KOPT-K1 (cell line): Measurements from ENCODE around the gene AZU1.

Experiments used
- H3K27ac ChIP-seq: fragments of 200-600 bp; sonication (generic); 2 replicates; pipeline ENCODE4 v1.5.1; 2016; ENCODE audit warnings: antibody characterized with exemption, mild to moderate bottlenecking, low read depth, low read length; ENCODE audit not compliant: poor library complexity, severe bottlenecking
- H3K36me3 ChIP-seq: fragments of 200-600 bp; sonication (generic); 2 replicates; pipeline ENCODE4 v1.5.1; 2017; ENCODE audit warnings: antibody characterized with exemption, mild to moderate bottlenecking, low read length, moderate library complexity; ENCODE audit not compliant: insufficient read depth
- H3K9me3 ChIP-seq: fragments of 200-600 bp; sonication (generic); 2 replicates; pipeline ENCODE4 v1.5.1; 2017; ENCODE audit warnings: antibody characterized with exemption, low read length, mild to moderate bottlenecking; ENCODE audit not compliant: insufficient read depth, poor library complexity, severe bottlenecking

The AZU1 gene

GRCh38 chr19:827710-828321, at the start of gene AZU1:
TSS of gene AZU1 (plus strand) at chr19:827837. CDS start at chr19:827847, 10 bp downstream.
- H3K36me3 ChIP-seq, result no peaks in the 10 kb centered on the region
- no peak within 1 kb of the TSS for H3K27ac ChIP-seq
- H3K9me3 ChIP-seq, result no peaks in the 10 kb centered on the region

GRCh38 chr19:778910-779653, 48.6 kb upstream of the AZU1 start:
- H3K9me3 ChIP-seq, result no peaks in the 10 kb centered on the region
- H3K36me3 ChIP-seq, result no peaks in the 10 kb centered on the region
- H3K27ac ChIP-seq, result no peak overlapping the region

GRCh38 chr19:780935-781334, 46.7 kb upstream of the AZU1 start:
- Histone ChIP-seq H3K9me3 (no peaks in the 10 kb centered on the region), H3K36me3 (no peaks in the 10 kb centered on the region), H3K27ac (no peak overlapping the region)

- H3K27ac ChIP-seq, result no peak overlapping the region
- H3K36me3 ChIP-seq, result no peaks in the 10 kb centered on the region
- H3K9me3 ChIP-seq, result no peaks in the 10 kb centered on the region
These were observed 45.8 kb upstream of the AZU1 start for GRCh38 chr19:781800-782184.

GRCh38 chr19:782185-782877, 45.3 kb upstream of the AZU1 start:
- H3K36me3 ChIP-seq, result no peaks in the 10 kb centered on the region
- H3K9me3 ChIP-seq, result no peaks in the 10 kb centered on the region
- H3K27ac ChIP-seq, result no peak overlapping the region

- H3K36me3 ChIP-seq, result no peaks in the 10 kb centered on the region
- no peaks in the 10 kb centered on the region for H3K9me3 ChIP-seq
- H3K27ac ChIP-seq, result no peak overlapping the region
These were observed 44.6 kb upstream of the AZU1 start for GRCh38 chr19:782878-783668.

GRCh38 chr19:784541-784940, 43.1 kb upstream of the AZU1 start:
- no peak overlapping the region for H3K27ac ChIP-seq
- H3K9me3 ChIP-seq, result no peaks in the 10 kb centered on the region
- no peaks in the 10 kb centered on the region for H3K36me3 ChIP-seq

GRCh38 chr19:787536-787935, 40.1 kb upstream of the AZU1 start:
- Histone ChIP-seq H3K36me3 (no peaks in the 10 kb centered on the region), H3K27ac (no peak overlapping the region), H3K9me3 (no peaks in the 10 kb centered on the region)

- Histone ChIP-seq H3K27ac (no peak overlapping the region), H3K36me3 (no peaks in the 10 kb centered on the region)
These were observed 39.0 kb upstream of the AZU1 start for GRCh38 chr19:788686-788982.

GRCh38 chr19:788983-789700, 38.5 kb upstream of the AZU1 start:
- H3K36me3 ChIP-seq, result no peaks in the 10 kb centered on the region
- no peaks in the 10 kb centered on the region for H3K9me3 ChIP-seq
- no peak overlapping the region for H3K27ac ChIP-seq

More at GRCh38 chr19:788686-788982, 39.0 kb upstream of the AZU1 start:
- no peaks in the 10 kb centered on the region for H3K9me3 ChIP-seq

- Histone ChIP-seq H3K9me3 (no peaks in the 10 kb centered on the region), H3K27ac (no peak overlapping the region), H3K36me3 (no peaks in the 10 kb centered on the region)
These were observed 38.0 kb upstream of the AZU1 start for GRCh38 chr19:789701-790060.

- no peaks in the 10 kb centered on the region for H3K9me3 ChIP-seq
- no peaks in the 10 kb centered on the region for H3K36me3 ChIP-seq
- H3K27ac ChIP-seq, result no peak overlapping the region
These were observed 36.5 kb upstream of the AZU1 start for GRCh38 chr19:791007-791566.

- H3K27ac ChIP-seq, result no peak overlapping the region
These were observed 35.9 kb upstream of the AZU1 start for GRCh38 chr19:791567-792305.

GRCh38 chr19:792306-792885, 35.2 kb upstream of the AZU1 start:
- Histone ChIP-seq H3K36me3 (no peaks in the 10 kb centered on the region), H3K9me3 (no peaks in the 10 kb centered on the region), H3K27ac (no peak overlapping the region)

More at GRCh38 chr19:791567-792305, 35.9 kb upstream of the AZU1 start:
- H3K9me3 ChIP-seq, result no peaks in the 10 kb centered on the region
- no peaks in the 10 kb centered on the region for H3K36me3 ChIP-seq
